HCT116 (cell line): ENCODE data around the gene DEF6. TPM values are rescaled to one million over a fixed set of nuclear protein-coding genes. Genes with fewer than 3 reads are reported as not detected.

Experiments used
- ATAC-seq: fragments of 200-7000 bp; cut with Tn5 transposase; 2 replicates; pipeline ENCODE4 v1.9.1; 2020; ENCODE audit warnings: mild to moderate bottlenecking, moderate library complexity
- BruUV-seq: library from RNA; stranded (reverse); fragments of 400-500 nt; replicated peaks from 2 replicates; lab custom pipeline; 2021; lab: Mats Ljungman, UMichigan
- CTCF ChIA-PET: fragments of 300-600 bp; sonication (Branson Sonifier 250); formaldehyde crosslinking; loops from one replicate; lab custom pipeline; 2021; ENCODE audit warnings: antibody characterized with exemption; lab: Charles Lee
- POLR2A ChIA-PET: fragments of 300-600, 350-600 bp; sonication (Branson Sonifier 250); formaldehyde crosslinking; loops from one replicate; lab custom pipeline; 2021; ENCODE audit warnings: antibody characterized with exemption; lab: Charles Lee
- RAD21 ChIA-PET, 2 experiments: fragments of 300-600 bp; sonication (Branson Sonifier 250); formaldehyde crosslinking; loops; one replicate each; lab custom pipeline; 2023; ENCODE audit warnings: low total read pairs in 2 of 2; ENCODE audit not compliant: uncharacterized antibody in 2 of 2, unreplicated experiment in 2 of 2, low non-redundant PET in 1 of 2; lab: Charles Lee
- DNase-seq: peaks from one replicate; pipeline ENCODE4 v3.0.0-alpha.2; 2010; ENCODE audit warnings: low read depth, low spot score
- H2AFZ ChIP-seq: fragments of 200-600 bp; shearing (Covaris generic), sonication (generic); 2 replicates; pipeline ENCODE4 v1.6.1; 2017; ENCODE audit warnings: low read depth, mixed run types, mixed read lengths, antibody characterized with exemption, low read length; ENCODE audit not compliant: poor library complexity, severe bottlenecking
- H3K27ac ChIP-seq: 2 replicates; pipeline ENCODE4 v1.5.1; 2012; ENCODE audit warnings: low read depth, low read length
- H3K27me3 ChIP-seq: fragments of 200-600 bp; sonication (generic); 2 replicates; pipeline ENCODE4 v1.6.1; 2016; ENCODE audit warnings: mixed run types, low read length, mixed read lengths; ENCODE audit not compliant: insufficient read depth
- H3K36me3 ChIP-seq, 2 experiments: fragments of 200-500 bp in 1 of 2; fragments of 200-600 bp in 1 of 2; sonication (Bioruptor generic) in 1 of 2; sonication (generic) in 1 of 2; 2 replicates each; pipeline versions ENCODE4 v1.5.1 to v1.6.1; 2014 to 2016; ENCODE audit warnings: low read length in 2 of 2, inconsistent platforms in 1 of 2, mixed read lengths in 1 of 2, mixed run types in 1 of 2; ENCODE audit not compliant: insufficient read depth in 2 of 2, control insufficient read depth in 1 of 2
- H3K4me1 ChIP-seq, 2 experiments: fragments of 200-600 bp in 1 of 2; sonication (generic) in 1 of 2; 2 replicates each; pipeline versions ENCODE4 v1.5.1 to v1.6.1; 2012 to 2017; ENCODE audit warnings: low read length in 2 of 2, inconsistent platforms in 1 of 2, mild to moderate bottlenecking in 1 of 2, mixed read lengths in 1 of 2, mixed run types in 1 of 2, moderate library complexity in 1 of 2; ENCODE audit not compliant: insufficient read depth in 2 of 2, control insufficient read depth in 1 of 2
- H3K4me2 ChIP-seq: fragments of 200-600 bp; sonication (generic); 2 replicates; pipeline ENCODE4 v1.6.1; 2017; ENCODE audit warnings: mixed run types, low read length, mixed read lengths
- H3K4me3 ChIP-seq, 2 experiments: fragments of 200-600 bp in 1 of 2; sonication (generic) in 1 of 2; replicated peaks in 1 of 2; 2 replicates each; pipeline ENCODE4 v1.5.1; 2011 to 2016; ENCODE audit warnings: low read length in 2 of 2, control low read depth in 1 of 2, low read depth in 1 of 2, mild to moderate bottlenecking in 1 of 2, mixed read lengths in 1 of 2, mixed run types in 1 of 2
- H3K79me2 ChIP-seq: fragments of 200-600 bp; sonication (generic); 2 replicates; pipeline ENCODE4 v1.6.1; 2017; ENCODE audit warnings: mild to moderate bottlenecking, mixed run types, low read length, moderate library complexity, mixed read lengths; ENCODE audit not compliant: insufficient read depth
- H3K9ac ChIP-seq: fragments of 200-600 bp; sonication (generic); 2 replicates; pipeline ENCODE4 v1.6.1; 2016; ENCODE audit warnings: low read length, mixed read lengths
- H3K9me2 ChIP-seq: fragments of 200-600 bp; sonication (generic), shearing (Covaris generic); 2 replicates; pipeline ENCODE4 v1.6.1; 2017; ENCODE audit warnings: mixed run types, mild to moderate bottlenecking, moderate library complexity; ENCODE audit not compliant: insufficient read depth
- H3K9me3 ChIP-seq, 2 experiments: fragments of 200-500 bp in 1 of 2; fragments of 200-600 bp in 1 of 2; sonication (Bioruptor generic) in 1 of 2; sonication (generic) in 1 of 2; 2 replicates each; pipeline ENCODE4 v1.6.1; 2014 to 2017; ENCODE audit warnings: low read length in 2 of 2, mixed read lengths in 2 of 2, inconsistent platforms in 1 of 2, low read depth in 1 of 2, mild to moderate bottlenecking in 1 of 2, mixed run types in 1 of 2, moderate library complexity in 1 of 2; ENCODE audit not compliant: control insufficient read depth in 1 of 2, insufficient read depth in 1 of 2
- H4K20me1 ChIP-seq: fragments of 200-600 bp; sonication (generic), shearing (Covaris generic); 2 replicates; pipeline ENCODE4 v1.6.1; 2017; ENCODE audit warnings: mixed run types, mild to moderate bottlenecking, moderate library complexity; ENCODE audit not compliant: insufficient read depth
- CEBPB ChIP-seq: IDR thresholded peaks from 2 replicates; pipeline ENCODE4 v1.6.1; 2012; ENCODE audit warnings: low read depth
- CTCF ChIP-seq, 3 experiments: fragments of 200-600 bp in 1 of 3; sonication (generic) in 1 of 3; IDR thresholded peaks in 2 of 3; conservative IDR thresholded peaks in 1 of 3; 2 replicates each; pipeline ENCODE4 v1.5.1; 2012 to 2017; ENCODE audit warnings: low read depth in 2 of 3, low read length in 2 of 3, antibody characterized with exemption in 1 of 3, borderline replicate concordance in 1 of 3, control low read depth in 1 of 3, mild to moderate bottlenecking in 1 of 3, mixed read lengths in 1 of 3, mixed run types in 1 of 3, moderate library complexity in 1 of 3; ENCODE audit not compliant: insufficient read depth in 1 of 3
- EGR1 ChIP-seq: IDR thresholded peaks from 2 replicates; pipeline ENCODE4 v1.6.1; 2012; ENCODE audit warnings: low read depth
- FOSL1 ChIP-seq: IDR thresholded peaks from 2 replicates; pipeline ENCODE4 v1.6.1; 2012; ENCODE audit warnings: low read depth
- MAX ChIP-seq: IDR thresholded peaks from 2 replicates; pipeline ENCODE4 v1.6.1; 2012
- POLR2AphosphoS5 ChIP-seq: IDR thresholded peaks from 2 replicates; pipeline ENCODE4 v1.6.1; 2011; ENCODE audit warnings: mild to moderate bottlenecking, low read depth, low read length, moderate library complexity
- REST ChIP-seq: IDR thresholded peaks from 2 replicates; pipeline ENCODE4 v1.6.1; 2012; ENCODE audit warnings: low read depth
- SIN3A ChIP-seq: IDR thresholded peaks from 2 replicates; pipeline ENCODE4 v1.6.1; 2012; ENCODE audit warnings: low read depth
- ZFX ChIP-seq: fragments of 450-650 bp; IDR thresholded peaks from 2 replicates; pipeline ENCODE4 v1.6.1; 2017
- intact Hi-C: fragments of 100-400 bp; cut with micrococcal nuclease; formaldehyde crosslinking; loops from 2 replicates; pipeline ENCODE4 v1.10.0; 2022
- total RNA-seq: library from RNA; stranded (reverse); gene quantifications from one replicate; pipeline ENCODE4 v1.2.1, GENCODE V29; 2021; ENCODE audit not compliant: unreplicated experiment

DEF6 gene
- total RNA-seq, 1 experiment from 2014 or later = 40.4 TPM

- no peak overlapping the region for H3K27ac ChIP-seq
- H2AFZ ChIP-seq = no peak overlapping the region
- DNase-seq (no peak), ATAC-seq (no peak)
- H3K36me3 ChIP-seq = no peaks in the 10 kb centered on the region
- BruUV-seq = no TSS peak
- TF ChIP-seq MAX = no peak
- TF ChIP-seq POLR2AphosphoS5 = no peak
- TF ChIP-seq CTCF (IDR thresholded peaks at IDR 0.05 in 2 of 3, conservative IDR thresholded peaks at IDR 0.05 in 1 of 3; ENCODE audit: borderline replicate concordance in 1 of 3, insufficient read depth in 1 of 3, low read depth in 2 of 3, low read length in 2 of 3) = no peak
- no peak for TF ChIP-seq CEBPB
- no peak for TF ChIP-seq REST
- no peak for TF ChIP-seq ZFX
- no peak for TF ChIP-seq SIN3A
- no peak for TF ChIP-seq EGR1
- no peak for TF ChIP-seq FOSL1
- H3K4me2 ChIP-seq = no peak overlapping the region
- H3K9me3 ChIP-seq = no peaks in the 10 kb centered on the region
- intact Hi-C loops = no loop called here
- ChIA-PET POLR2A (no interaction called here), RAD21 (no interaction called here), CTCF (no interaction called here)
- no peaks in the 10 kb centered on the region for H3K27me3 ChIP-seq
- H3K9ac ChIP-seq = no peak overlapping the region
- H3K4me3 ChIP-seq = no peak overlapping the region
- H3K9me2 ChIP-seq = no peaks in the 10 kb centered on the region
- H3K4me1 ChIP-seq = peaks cover 2 to 4% of the 10 kb centered on the region in 2 experiments; a peak in 3 of 4 replicates
- H4K20me1 ChIP-seq = no peaks in the 10 kb centered on the region
- peaks cover 26% of the 10 kb centered on the region; the same call in 1 of the 2 replicates for H3K79me2 ChIP-seq
These were observed 29.7 kb upstream of the DEF6 start for GRCh38 chr6:35267897-35268296.
